SK-N-SH treated with all-trans-retinoic acid at 6 μM for 48 hours (cell line): Measurements from ENCODE around the gene DEGS2.

ENCODE experiments used
- ATAC-seq: fragments of 200-7000 bp; cut with Tn5 transposase; 3 replicates; pipeline ENCODE4 v1.9.1; 2020; ENCODE audit warnings: mild to moderate bottlenecking, moderate library complexity
- CREB5 ChIP-seq: fragments of 250-450 bp; sonication (Bioruptor Pico); IDR thresholded peaks from 2 replicates; pipeline ENCODE4 v1.5.1; 2020; ENCODE audit warnings: low read depth, mild to moderate bottlenecking, moderate library complexity
- CSDC2 ChIP-seq: fragments of 250-450 bp; sonication (Bioruptor Pico); IDR thresholded peaks from 2 replicates; pipeline ENCODE4 v1.5.0; 2020; ENCODE audit warnings: mild to moderate bottlenecking, moderate library complexity
- CSRNP3 ChIP-seq: fragments of 250-450 bp; sonication (Bioruptor Pico); IDR thresholded peaks from 2 replicates; pipeline ENCODE4 v1.5.1; 2021; ENCODE audit warnings: mild to moderate bottlenecking, moderate library complexity
- ESRRG ChIP-seq: fragments of 250-450 bp; sonication (Bioruptor Pico); IDR thresholded peaks from 2 replicates; pipeline ENCODE4 v1.6.1; 2021; ENCODE audit warnings: mild to moderate bottlenecking
- GLIS3 ChIP-seq: fragments of 250-450 bp; sonication (Bioruptor Pico); IDR thresholded peaks from 2 replicates; pipeline ENCODE4 v1.5.0; 2020; ENCODE audit warnings: mild to moderate bottlenecking, moderate library complexity
- ISL1 ChIP-seq: fragments of 250-450 bp; sonication (Bioruptor Pico); IDR thresholded peaks from 2 replicates; pipeline ENCODE4 v2.1.2; 2022; ENCODE audit warnings: mild to moderate bottlenecking, moderate library complexity
- OSR1 ChIP-seq: fragments of 250-450 bp; sonication (Bioruptor Pico); IDR thresholded peaks from 2 replicates; pipeline ENCODE4 v1.8.0; 2022; ENCODE audit warnings: moderate library complexity, mild to moderate bottlenecking, inconsistent platforms
- PATZ1 ChIP-seq: fragments of 250-450 bp; sonication (Bioruptor Pico); IDR thresholded peaks from 2 replicates; pipeline ENCODE4 v1.8.0; 2020; ENCODE audit warnings: mild to moderate bottlenecking, moderate library complexity, borderline replicate concordance
- POU6F1 ChIP-seq: fragments of 250-450 bp; sonication (Bioruptor Pico); IDR thresholded peaks from 2 replicates; pipeline ENCODE4 v1.8.0; 2021; ENCODE audit warnings: low read depth, mild to moderate bottlenecking, moderate library complexity, borderline replicate concordance
- PPARA ChIP-seq: fragments of 250-450 bp; sonication (Bioruptor Pico); IDR thresholded peaks from 2 replicates; pipeline ENCODE4 v1.5.0; 2020; ENCODE audit warnings: mild to moderate bottlenecking, borderline replicate concordance
- RARB ChIP-seq: fragments of 250-450 bp; sonication (Bioruptor Pico); IDR thresholded peaks from 2 replicates; pipeline ENCODE4 v1.8.0; 2021; ENCODE audit warnings: mild to moderate bottlenecking, moderate library complexity
- TCF4 ChIP-seq: fragments of 250-450 bp; sonication (Bioruptor Pico); IDR thresholded peaks from 2 replicates; pipeline ENCODE4 v1.8.0; 2021; ENCODE audit warnings: mild to moderate bottlenecking, moderate library complexity, borderline replicate concordance
- TSHZ2 ChIP-seq: fragments of 250-450 bp; sonication (Bioruptor Pico); IDR thresholded peaks from 2 replicates; pipeline ENCODE4 v1.5.0; 2020; ENCODE audit warnings: mild to moderate bottlenecking, moderate library complexity
- ZC3H10 ChIP-seq: fragments of 250-450 bp; sonication (Bioruptor Pico); IDR thresholded peaks from 2 replicates; pipeline ENCODE4 v1.5.1; 2021; ENCODE audit warnings: mild to moderate bottlenecking, moderate library complexity
- ZFP3 ChIP-seq: fragments of 250-450 bp; sonication (Bioruptor Pico); IDR thresholded peaks from 2 replicates; pipeline ENCODE4 v1.5.0; 2020; ENCODE audit warnings: mild to moderate bottlenecking, moderate library complexity
- ZFP30 ChIP-seq: fragments of 450-650 bp; formaldehyde crosslinking; IDR thresholded peaks from 2 replicates; pipeline ENCODE4 v1.5.0; 2022; ENCODE audit warnings: mild to moderate bottlenecking, moderate library complexity
- ZNF565 ChIP-seq: fragments of 450-650 bp; formaldehyde crosslinking; conservative IDR thresholded peaks from 2 replicates; pipeline ENCODE4 v1.5.0; 2020; ENCODE audit warnings: low read depth, mild to moderate bottlenecking, moderate library complexity
- ZNF70 ChIP-seq: fragments of 450-650 bp; formaldehyde crosslinking; IDR thresholded peaks from 2 replicates; pipeline ENCODE4 v1.5.0; 2020; ENCODE audit warnings: mild to moderate bottlenecking, moderate library complexity
- ZNF8 ChIP-seq: fragments of 450-650 bp; formaldehyde crosslinking; IDR thresholded peaks from 2 replicates; pipeline ENCODE4 v1.5.0; 2020; ENCODE audit warnings: mild to moderate bottlenecking, moderate library complexity

The DEGS2 gene

GRCh38 chr14:100155756-100156616 is 3.5 kb downstream of the DEGS2 start:
- no peak for ATAC-seq
- TF ChIP-seq RARB (CRISPR knock-in tag) (no peak), PPARA (CRISPR knock-in tag) (no peak), ZFP30 (CRISPR knock-in tag) (no peak), CREB5 (CRISPR knock-in tag) (no peak), CSDC2 (CRISPR knock-in tag) (no peak), TSHZ2 (CRISPR knock-in tag) (no peak), GLIS3 (CRISPR knock-in tag) (no peak), ESRRG (CRISPR knock-in tag) (no peak), ZNF565 (CRISPR knock-in tag) (no peak), ZNF70 (no peak), ISL1 (no peak)
- TF ChIP-seq, all 23 proteins: peak for 0

- no peak for ATAC-seq
- TF ChIP-seq ZNF565 (CRISPR knock-in tag) (no peak), ZFP3 (CRISPR knock-in tag) (no peak), PPARA (CRISPR knock-in tag) (no peak), TCF4 (CRISPR knock-in tag) (no peak), ZNF8 (CRISPR knock-in tag) (no peak), RARB (CRISPR knock-in tag) (no peak), CREB5 (CRISPR knock-in tag) (no peak), TSHZ2 (CRISPR knock-in tag) (no peak), GLIS3 (CRISPR knock-in tag) (no peak), OSR1 (CRISPR knock-in tag) (no peak), PATZ1 (CRISPR knock-in tag) (no peak), ZFP30 (CRISPR knock-in tag) (no peak), ZC3H10 (CRISPR knock-in tag) (no peak), ZNF70 (no peak), CSRNP3 (CRISPR knock-in tag) (no peak), POU6F1 (CRISPR knock-in tag) (no peak), ESRRG (CRISPR knock-in tag) (no peak)
These were observed 4.3 kb downstream of the DEGS2 start for GRCh38 chr14:100155049-100155621.
